Measurements from ENCODE around the gene PDE8A. TPM values are rescaled to one million over a fixed set of nuclear protein-coding genes. Genes with fewer than 3 reads are reported as not detected.

PDE8A gene
- total RNA-seq, 1 donor from 2014 or later = 23.7 TPM

DNA sequence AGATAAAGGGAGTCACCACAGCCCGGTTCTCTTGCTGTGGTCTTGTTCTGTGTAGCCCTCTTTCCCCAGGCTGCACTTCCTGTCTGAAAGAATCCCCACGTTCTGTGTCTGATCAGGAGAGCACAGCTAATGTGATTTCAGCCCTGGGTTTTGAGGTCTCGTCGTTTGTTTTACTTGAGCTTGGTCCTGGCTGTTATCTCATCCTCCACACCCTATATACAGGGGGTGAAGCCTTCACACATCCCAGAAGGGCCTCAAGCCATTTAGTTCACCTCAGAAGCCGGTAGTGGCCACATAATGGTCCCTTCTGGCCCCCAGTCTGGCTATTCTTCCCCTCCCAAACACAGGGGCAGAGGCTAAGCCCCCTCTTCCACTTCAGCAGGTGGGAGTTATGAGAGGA lies 115.6 kb downstream of the PDE8A start:
- Mint-ChIP-seq H3K4me3 (ENCODE audit: unreplicated experiment) (no peak overlapping the region), H3K27ac (ENCODE audit: unreplicated experiment) (no peak overlapping the region), H3K27me3 (ENCODE audit: unreplicated experiment) (no peaks in the 10 kb centered on the region), H3K9me3 (ENCODE audit: unreplicated experiment) (no peaks in the 10 kb centered on the region), H3K36me3 (ENCODE audit: unreplicated experiment) (peaks cover 17% of the 10 kb centered on the region), H3K4me1 (ENCODE audit: unreplicated experiment) (no peaks in the 10 kb centered on the region)
- DNase-seq (ENCODE audit: extremely low spot score, unreplicated experiment) = no peak
- TF ChIP-seq, protein P1, sequence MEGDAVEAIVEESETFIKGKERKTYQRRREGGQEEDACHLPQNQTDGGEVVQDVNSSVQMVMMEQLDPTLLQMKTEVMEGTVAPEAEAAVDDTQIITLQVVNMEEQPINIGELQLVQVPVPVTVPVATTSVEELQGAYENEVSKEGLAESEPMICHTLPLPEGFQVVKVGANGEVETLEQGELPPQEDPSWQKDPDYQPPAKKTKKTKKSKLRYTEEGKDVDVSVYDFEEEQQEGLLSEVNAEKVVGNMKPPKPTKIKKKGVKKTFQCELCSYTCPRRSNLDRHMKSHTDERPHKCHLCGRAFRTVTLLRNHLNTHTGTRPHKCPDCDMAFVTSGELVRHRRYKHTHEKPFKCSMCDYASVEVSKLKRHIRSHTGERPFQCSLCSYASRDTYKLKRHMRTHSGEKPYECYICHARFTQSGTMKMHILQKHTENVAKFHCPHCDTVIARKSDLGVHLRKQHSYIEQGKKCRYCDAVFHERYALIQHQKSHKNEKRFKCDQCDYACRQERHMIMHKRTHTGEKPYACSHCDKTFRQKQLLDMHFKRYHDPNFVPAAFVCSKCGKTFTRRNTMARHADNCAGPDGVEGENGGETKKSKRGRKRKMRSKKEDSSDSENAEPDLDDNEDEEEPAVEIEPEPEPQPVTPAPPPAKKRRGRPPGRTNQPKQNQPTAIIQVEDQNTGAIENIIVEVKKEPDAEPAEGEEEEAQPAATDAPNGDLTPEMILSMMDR (IDR thresholded peaks at IDR 0.05) = no peak

DNA sequence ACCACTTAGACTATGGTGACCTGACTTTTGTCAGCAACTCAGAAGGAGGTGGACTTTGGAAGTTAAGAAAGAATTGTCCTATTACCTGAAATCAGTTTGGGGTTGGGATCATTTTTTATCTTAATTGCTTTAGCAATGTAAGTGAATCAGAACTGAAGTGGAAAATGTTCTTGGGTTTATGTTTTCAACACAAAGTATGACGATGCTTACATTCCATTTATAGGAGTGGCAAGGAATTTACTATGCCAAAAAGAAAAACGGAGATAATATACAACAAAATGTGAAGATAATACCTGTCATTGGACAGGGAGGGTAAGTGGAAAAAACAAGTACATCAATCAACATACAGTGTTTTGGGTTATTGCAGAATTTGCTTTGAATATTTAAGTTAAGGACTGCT lies 116.1 kb downstream of the PDE8A start:
- Mint-ChIP-seq H3K4me1 (ENCODE audit: unreplicated experiment) (no peaks in the 10 kb centered on the region), H3K9me3 (ENCODE audit: unreplicated experiment) (no peaks in the 10 kb centered on the region), H3K4me3 (ENCODE audit: unreplicated experiment) (no peak overlapping the region), H3K36me3 (ENCODE audit: unreplicated experiment) (peaks cover 16% of the 10 kb centered on the region), H3K27me3 (ENCODE audit: unreplicated experiment) (no peaks in the 10 kb centered on the region), H3K27ac (ENCODE audit: unreplicated experiment) (no peak overlapping the region)
- DNase-seq (ENCODE audit: extremely low spot score, unreplicated experiment) = no peak
- TF ChIP-seq, protein P1 (IDR thresholded peaks at IDR 0.05) = no peak

DNA sequence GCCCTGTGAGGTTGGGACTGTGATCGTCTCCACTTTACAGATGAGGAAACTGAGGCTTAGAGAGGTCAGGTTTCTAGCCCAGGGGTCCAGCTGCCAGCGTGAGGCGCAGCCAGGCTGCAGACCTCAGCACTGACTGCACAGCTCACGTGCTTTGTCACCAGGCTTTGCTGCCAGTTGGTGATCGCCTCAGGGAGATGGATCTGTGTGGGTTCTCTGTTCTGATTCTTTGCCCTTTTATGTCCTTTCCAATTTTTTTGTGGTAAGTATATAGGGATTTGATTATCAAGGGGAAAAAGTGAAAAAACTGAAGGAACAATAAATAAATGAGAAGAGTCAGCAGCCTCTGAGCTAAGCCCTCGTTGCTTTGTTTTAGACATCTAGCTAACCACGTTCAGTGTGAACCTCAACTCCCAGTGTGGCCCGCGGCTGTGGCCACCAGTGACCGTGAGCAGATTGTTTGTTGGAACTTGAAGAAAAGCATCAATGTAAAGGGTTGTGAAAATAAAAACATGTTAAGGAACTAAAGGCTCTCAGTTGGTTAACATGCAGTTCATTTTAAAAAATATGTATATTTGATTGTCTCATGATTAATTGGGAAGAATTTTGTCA lies 117.6 kb downstream of the PDE8A start:
- Mint-ChIP-seq H3K4me3 (ENCODE audit: unreplicated experiment) (no peak overlapping the region), H3K4me1 (ENCODE audit: unreplicated experiment) (no peaks in the 10 kb centered on the region), H3K9me3 (ENCODE audit: unreplicated experiment) (no peaks in the 10 kb centered on the region), H3K27ac (ENCODE audit: unreplicated experiment) (no peak overlapping the region), H3K36me3 (ENCODE audit: unreplicated experiment) (peaks cover 13% of the 10 kb centered on the region), H3K27me3 (ENCODE audit: unreplicated experiment) (no peaks in the 10 kb centered on the region)
- TF ChIP-seq, protein P1 (IDR thresholded peaks at IDR 0.05) = no peak
- DNase-seq (ENCODE audit: extremely low spot score, unreplicated experiment) = no peak

DNA sequence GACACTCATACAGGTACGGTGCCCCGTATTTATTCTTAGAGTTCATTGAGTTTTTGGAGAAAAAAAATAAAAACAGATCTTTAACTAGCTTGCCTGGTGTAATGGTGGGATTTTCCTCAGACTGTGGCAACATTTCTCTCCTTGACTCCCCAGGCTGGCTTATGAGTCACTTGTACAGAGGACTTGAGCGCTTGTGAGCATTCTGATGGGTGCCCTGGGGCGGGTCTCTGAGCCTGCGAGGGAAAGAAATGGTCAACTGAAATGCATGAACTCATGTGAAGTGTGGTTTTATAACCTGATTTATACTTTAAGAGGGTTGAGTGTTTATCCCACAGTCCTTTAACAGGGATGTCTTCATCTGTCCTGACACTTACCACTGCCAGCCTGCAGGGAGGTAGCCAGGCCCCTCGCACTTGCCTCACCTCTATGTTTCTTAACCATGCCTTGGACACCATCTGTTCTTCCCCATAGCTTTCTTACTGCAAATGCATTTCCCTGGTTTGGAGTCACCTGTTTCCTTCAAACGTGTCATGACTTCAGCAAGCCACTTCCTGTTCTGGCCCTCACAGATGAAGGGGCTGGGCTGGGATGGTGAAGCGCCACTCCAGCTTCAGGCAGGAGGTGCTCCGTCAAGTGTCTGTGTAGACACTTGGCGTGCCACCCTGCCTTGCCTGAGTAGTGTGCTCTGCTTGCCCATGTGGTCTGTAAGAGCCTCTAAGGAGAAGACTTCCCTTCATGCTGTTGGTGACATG lies 118.7 kb downstream of the PDE8A start:
- Mint-ChIP-seq H3K4me3 (ENCODE audit: unreplicated experiment) (no peak overlapping the region), H3K9me3 (ENCODE audit: unreplicated experiment) (no peaks in the 10 kb centered on the region), H3K27me3 (ENCODE audit: unreplicated experiment) (no peaks in the 10 kb centered on the region), H3K4me1 (ENCODE audit: unreplicated experiment) (no peaks in the 10 kb centered on the region), H3K36me3 (ENCODE audit: unreplicated experiment) (peaks cover 13% of the 10 kb centered on the region), H3K27ac (ENCODE audit: unreplicated experiment) (no peak overlapping the region)
- TF ChIP-seq, protein P1 (IDR thresholded peaks at IDR 0.05) = no peak
- no peak for DNase-seq (ENCODE audit: extremely low spot score, unreplicated experiment)

DNA sequence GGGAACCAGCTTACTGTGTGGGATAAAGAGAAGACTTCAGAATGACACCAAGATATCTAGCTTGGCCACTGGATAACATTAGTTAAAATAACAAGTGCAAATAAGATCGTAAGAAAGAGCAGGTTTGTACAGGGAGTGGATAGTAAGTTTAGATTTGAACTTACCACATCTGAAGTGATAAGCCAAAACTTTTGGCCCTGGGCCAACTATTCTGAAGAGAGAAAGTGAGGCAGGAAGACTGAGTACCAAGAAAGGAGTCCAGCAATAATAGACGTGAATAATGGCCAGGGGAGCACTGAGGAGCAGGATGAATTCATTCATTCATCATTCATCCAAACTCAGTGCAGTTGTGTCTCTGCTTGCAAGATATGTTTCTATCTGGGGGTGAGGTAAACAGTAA lies 122.9 kb downstream of the PDE8A start:
- Mint-ChIP-seq H3K27ac (ENCODE audit: unreplicated experiment) (no peak overlapping the region), H3K27me3 (ENCODE audit: unreplicated experiment) (no peaks in the 10 kb centered on the region), H3K36me3 (ENCODE audit: unreplicated experiment) (peaks cover 14% of the 10 kb centered on the region), H3K4me1 (ENCODE audit: unreplicated experiment) (no peaks in the 10 kb centered on the region), H3K9me3 (ENCODE audit: unreplicated experiment) (no peaks in the 10 kb centered on the region), H3K4me3 (ENCODE audit: unreplicated experiment) (no peak overlapping the region)
- DNase-seq (ENCODE audit: extremely low spot score, unreplicated experiment) = no peak
- TF ChIP-seq, protein P1 (IDR thresholded peaks at IDR 0.05) = no peak

All from osteocyte (in vitro differentiated cells).